Heart right ventricle (tissue), 16 donors: Measurements from ENCODE around the gene MAML2. TPM values are rescaled to one million over a fixed set of nuclear protein-coding genes. Genes with fewer than 3 reads are reported as not detected.

Source experiments
- ATAC-seq, 8 donors: fragments of 200-7000 bp; cut with Tn5 transposase; one replicate each; pipeline ENCODE4 v1.9.1; 2020; ENCODE audit warnings: mild to moderate bottlenecking in 8 of 8, moderate library complexity in 8 of 8, moderate number of reproducible peaks in 1 of 8
- DNase-seq, 2 donors: peaks; one replicate each; pipeline ENCODE4 v3.0.0-alpha.2; 2020
- H3K27ac ChIP-seq, 10 donors: fragments of 200-600 bp; sonication (generic) in 2 of 10; one replicate each; pipeline versions ENCODE4 v1.5.0 to v1.8.0; 2020 to 2022; ENCODE audit warnings: mild to moderate bottlenecking in 3 of 10
- H3K27me3 ChIP-seq, 7 donors: fragments of 200-600 bp; one replicate each; pipeline ENCODE4 v1.8.0; 2021 to 2022; ENCODE audit warnings: mild to moderate bottlenecking in 2 of 7
- H3K36me3 ChIP-seq, 9 donors: fragments of 200-600 bp; sonication (generic) in 1 of 9; one replicate each; pipeline versions ENCODE4 v1.5.0 to v1.8.0; 2020 to 2022; ENCODE audit warnings: mild to moderate bottlenecking in 2 of 9
- H3K4me1 ChIP-seq, 9 donors: fragments of 200-600 bp; sonication (generic) in 1 of 9; one replicate each; pipeline versions ENCODE4 v1.5.0 to v1.8.0; 2020 to 2022; ENCODE audit warnings: mild to moderate bottlenecking in 4 of 9
- H3K4me3 ChIP-seq, 10 donors: fragments of 200-600 bp; sonication (generic) in 2 of 10; one replicate each; pipeline versions ENCODE4 v1.5.0 to v1.8.0; 2020 to 2022; ENCODE audit warnings: mild to moderate bottlenecking in 7 of 10, moderate library complexity in 2 of 10
- H3K9me3 ChIP-seq, 11 donors: fragments of 200-600 bp in 10 of 11; sonication (generic) in 2 of 11; one replicate each; pipeline versions ENCODE4 v1.5.0 to v1.8.0; 2013 to 2022; ENCODE audit warnings: mild to moderate bottlenecking in 2 of 11, control low read depth in 1 of 11, moderate library complexity in 1 of 11
- CTCF ChIP-seq, 9 donors: fragments of 200-600 bp; sonication (generic) in 2 of 9; IDR thresholded peaks; one replicate each; pipeline versions ENCODE4 v1.5.0 to v1.8.0; 2021 to 2022; ENCODE audit warnings: antibody characterized with exemption in 9 of 9, mild to moderate bottlenecking in 5 of 9, moderate library complexity in 1 of 9
- WGBS, 2 donors: extraction: QIAGEN DNeasy Blood & Tissue Kit; methylation state at CpG; one replicate each; pipeline ENCODE4 v1.1.7; 2013; ENCODE audit warnings: inconsistent platforms in 1 of 2; 5-methylcytosine and 5-hydroxymethylcytosine counted together
- intact Hi-C, 10 donors: fragments of 100-400 bp; cut with DNase I; formaldehyde crosslinking; loops; one replicate each; pipeline versions ENCODE4 v1.11.1 to v1.14.2; 2022
- polyA plus RNA-seq, 2 donors: library from polyadenylated mRNA; stranded (reverse); fragments of 200-250 nt; gene quantifications; one replicate each; pipeline ENCODE4 v1.2.3, GENCODE V29; 2013
- total RNA-seq, 10 donors: library from RNA; stranded (reverse); fragmentation: NEBNext Ultra II Directional in 3 of 10; extraction: Animal tissue kit (Norgen Biotek cat#: 25700) in 3 of 10; gene quantifications; one replicate each; pipeline versions ENCODE4 v1.2.1 to v1.2.4, GENCODE V29; 2021 to 2023
- donor health status: Arrhythmogenic right ventricular cardiomyopathy.
- donor health status: ischemic (EF 13 %, LVEDD 7.1; RV severe dilation, severe dysfunction).
- donor health status: healthy with polysubstance abuse.
- donor health status: DM: no; HTN: yes; CAD: no.
- donor health status: DM: no; HTN: no; CAD: no.
- donor health status: ischemic (EF 25% LVEDD 6.9; RV normal size, moderate dysfunction).
- donor health status: ischemic (EF 25% LVEDD 5.7; RV mildly dilated, moderate dysfunction).
- donor health status: healthy.
- donor health status: DM: yes; HTN: yes; CAD: no.
- donor health status: Ischemic cardiomyopathy.
- donor health status: ischemic (EF 35%, LVEDD 5.7; RV mildly dilated, moderate dysfunction).
- donor health status: nonischemic (EF 11% LVEDD 7.7; RV severe dilation, severe dysfunction).
- donor health status: DM: yes; HTN: yes; CAD: no.
- donor health status: PGD.
- donor health status: ischemic (EF 29% LVEDD 5.4; RV normal size, mild dysfunction).
- donor health status: nonischemic (EF 23%, LVEDD 6.1; RV moderate dilation, normal function).

The MAML2 gene
- total and polyA plus RNA-seq, 12 donors: 1.3 to 6.1 (median 4.1) TPM

- DNase-seq: no peak
- Histone ChIP-seq H3K4me1 (peaks cover 11 to 74% (median 52%) of the 10 kb centered on the region in 9 donors), H3K9me3 (no peaks in the 10 kb centered on the region), H3K4me3 (no peak overlapping the region), H3K36me3 (peaks cover 0 to 4% (median 0%) of the 10 kb centered on the region in 9 donors), H3K27me3 (no peaks in the 10 kb centered on the region), H3K27ac (no peak overlapping the region)
- intact Hi-C loops: loop anchor here in 1 of 10 donors (1.0 kb wide), 1 partner anchor 26 kb away; no protein-coding TSS in a partner anchor
- ATAC-seq: no peak
- WGBS, 2 donors: 70 to 81% methylated on average over 3 of the region's 3 CpGs
- no peak for TF ChIP-seq CTCF (IDR thresholded peaks at IDR 0.05)
These were observed 24.1 kb downstream of the MAML2 start for GRCh38 chr11:96318850-96319249.

- no peak for TF ChIP-seq CTCF (IDR thresholded peaks at IDR 0.05)
- WGBS, 2 donors: 65 to 69% methylated on average over 1 of the region's 1 CpG
- Histone ChIP-seq H3K4me3 (no peak overlapping the region), H3K36me3 (peaks cover 0 to 4% (median 0%) of the 10 kb centered on the region in 9 donors), H3K9me3 (no peaks in the 10 kb centered on the region), H3K4me1 (peaks cover 11 to 79% (median 57%) of the 10 kb centered on the region in 9 donors), H3K27ac (peak overlapping the region in 1 of 10 donors; percentile 2), H3K27me3 (no peaks in the 10 kb centered on the region)
- no peak for DNase-seq
- intact Hi-C loops: loop anchor here in 1 of 10 donors (1.0 kb wide), 1 partner anchor 25 kb away; no protein-coding TSS in a partner anchor
- no peak for ATAC-seq
These were observed 24.6 kb downstream of the MAML2 start for GRCh38 chr11:96318399-96318798.

GRCh38 chr11:96317985-96318384, 25.0 kb downstream of the MAML2 start:
- peaks cover 11 to 83% (median 61%) of the 10 kb centered on the region in 9 donors for H3K4me1 ChIP-seq
- no peak for ATAC-seq
- DNase-seq: no peak
- intact Hi-C loops: loop anchor here in 1 of 10 donors (1.0 kb wide), 1 partner anchor 25 kb away; no protein-coding TSS in a partner anchor
- H3K4me3 ChIP-seq: no peak overlapping the region
- H3K27ac ChIP-seq: peak overlapping the region in 5 of 10 donors; percentile 4 to 60 (median 7)
- no peaks in the 10 kb centered on the region for H3K27me3 ChIP-seq
- no peak for TF ChIP-seq CTCF (IDR thresholded peaks at IDR 0.05)
- H3K9me3 ChIP-seq: no peaks in the 10 kb centered on the region
- H3K36me3 ChIP-seq: peaks cover 0 to 4% (median 0%) of the 10 kb centered on the region in 9 donors
- 92 to 95% methylated on average over 2 of the region's 2 CpGs for WGBS, 2 donors

GRCh38 chr11:96317571-96317970, 25.4 kb downstream of the MAML2 start:
- no peaks in the 10 kb centered on the region for H3K27me3 ChIP-seq
- H3K4me1 ChIP-seq: peaks cover 11 to 87% (median 62%) of the 10 kb centered on the region in 9 donors
- TF ChIP-seq CTCF (IDR thresholded peaks at IDR 0.05): no peak
- intact Hi-C loops: no loop called here
- no peak overlapping the region for H3K4me3 ChIP-seq
- 60 to 69% methylated on average over 2 of the region's 2 CpGs for WGBS, 2 donors
- peak overlapping the region in 5 of 10 donors; percentile 4 to 60 (median 7) for H3K27ac ChIP-seq
- no peaks in the 10 kb centered on the region for H3K9me3 ChIP-seq
- ATAC-seq: peak in 1 of 8 donors; percentile 21
- peaks cover 0 to 4% (median 0%) of the 10 kb centered on the region in 9 donors for H3K36me3 ChIP-seq
- DNase-seq: no peak
